GM18499 (cell line): ENCODE measurements around the gene RAD9A.

Experiments used
- ATAC-seq: cut with Tn5 transposase; IDR thresholded peaks from one replicate; pipeline ENCODE4 v1.9.1; 2021; ENCODE audit warnings: moderate number of reproducible peaks; ENCODE audit not compliant: insufficient read depth, unreplicated experiment

RAD9A gene

DNA sequence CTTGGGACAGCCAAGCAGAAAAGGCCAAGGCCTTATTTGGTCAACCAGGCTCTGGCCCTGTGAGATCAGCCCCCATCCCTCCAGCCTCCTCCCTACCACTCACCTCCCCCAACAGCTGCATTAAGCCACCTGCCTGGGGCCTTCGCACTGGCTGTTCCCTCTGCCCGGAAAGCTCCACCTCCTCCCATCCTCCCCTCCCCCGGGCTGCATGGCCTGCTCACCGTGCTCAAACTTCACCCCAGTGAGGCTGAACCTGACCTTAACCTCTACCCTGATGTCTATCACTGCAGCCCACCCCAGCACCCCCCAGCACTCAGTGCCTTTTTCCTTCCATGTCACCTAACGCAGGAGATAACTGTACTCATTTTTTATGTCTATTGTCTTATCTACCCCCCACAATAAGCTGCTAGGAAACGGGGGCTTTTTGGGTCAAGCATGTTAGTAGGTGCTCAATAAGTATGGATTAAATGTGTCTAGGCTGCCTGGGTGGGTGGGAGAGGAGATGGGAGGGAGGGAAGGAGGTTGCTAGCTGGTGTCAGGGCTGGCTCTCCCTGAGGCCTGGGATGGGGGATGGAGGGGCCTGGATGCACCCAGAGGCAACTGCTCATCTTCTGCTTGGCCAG lies 44.8 kb downstream of the RAD9A start:
- no peak for ATAC-seq

DNA sequence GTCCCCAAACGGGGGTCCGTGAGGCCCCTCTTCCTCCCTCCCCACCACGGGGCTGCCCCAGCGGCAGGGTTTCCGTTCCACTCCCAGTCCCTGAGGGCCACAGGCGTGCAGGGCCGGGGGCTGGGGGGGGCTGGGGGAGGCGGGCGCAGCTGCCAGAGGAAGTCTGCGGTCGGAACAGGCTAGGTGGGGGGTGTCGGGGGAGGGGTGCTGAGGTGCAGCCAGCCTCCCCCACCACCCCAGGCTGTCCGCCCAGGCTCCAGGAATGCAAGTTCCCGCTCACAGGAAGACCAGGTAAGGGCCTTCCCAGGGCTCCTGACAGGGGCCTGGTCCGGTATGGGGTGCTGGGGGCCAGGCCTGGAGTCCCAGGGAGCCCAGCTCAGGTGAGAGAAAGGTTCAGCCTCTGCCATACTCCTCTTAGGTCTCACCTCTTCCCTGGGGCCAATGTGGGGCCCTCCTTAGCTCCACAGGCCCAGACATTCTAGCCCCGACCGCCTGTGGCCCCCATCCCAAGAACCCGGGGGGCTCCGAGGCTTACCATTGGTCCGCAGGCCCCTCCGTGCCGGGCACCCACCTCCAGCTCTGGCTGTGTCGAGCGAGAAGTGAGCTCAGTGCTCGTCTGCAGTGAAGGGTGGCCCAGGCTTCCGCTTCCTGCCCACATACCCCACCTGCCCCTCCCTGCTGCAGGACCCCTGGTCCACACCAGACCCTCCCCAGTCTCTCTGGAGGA lies 45.5 kb downstream of the RAD9A start, which contains the start of gene PTPRCAP:
Gene PTPRCAP (minus strand): TSS at position 601 of the 727 bp plus-strand sequence. CDS start 63 bp downstream, at position 538.
- no peak for ATAC-seq

DNA sequence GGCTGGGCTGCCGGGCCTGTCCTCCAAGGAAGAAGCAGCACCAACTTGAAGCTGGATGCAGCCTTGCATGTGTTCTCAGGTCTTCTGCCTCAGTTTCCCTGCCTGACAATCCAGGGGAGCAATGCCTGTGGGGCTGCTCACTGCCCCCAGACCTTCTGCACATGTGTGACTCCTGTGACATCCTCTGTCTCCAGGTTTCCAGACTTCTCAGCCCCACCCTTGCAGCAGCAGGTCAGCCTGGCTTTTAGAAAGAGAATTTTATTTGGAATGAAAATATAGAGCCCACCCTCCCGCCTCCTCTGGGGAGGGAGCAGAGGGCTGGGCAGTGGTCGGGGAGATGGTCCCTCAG lies 46.0 kb downstream of the RAD9A start:
- no peak for ATAC-seq

DNA sequence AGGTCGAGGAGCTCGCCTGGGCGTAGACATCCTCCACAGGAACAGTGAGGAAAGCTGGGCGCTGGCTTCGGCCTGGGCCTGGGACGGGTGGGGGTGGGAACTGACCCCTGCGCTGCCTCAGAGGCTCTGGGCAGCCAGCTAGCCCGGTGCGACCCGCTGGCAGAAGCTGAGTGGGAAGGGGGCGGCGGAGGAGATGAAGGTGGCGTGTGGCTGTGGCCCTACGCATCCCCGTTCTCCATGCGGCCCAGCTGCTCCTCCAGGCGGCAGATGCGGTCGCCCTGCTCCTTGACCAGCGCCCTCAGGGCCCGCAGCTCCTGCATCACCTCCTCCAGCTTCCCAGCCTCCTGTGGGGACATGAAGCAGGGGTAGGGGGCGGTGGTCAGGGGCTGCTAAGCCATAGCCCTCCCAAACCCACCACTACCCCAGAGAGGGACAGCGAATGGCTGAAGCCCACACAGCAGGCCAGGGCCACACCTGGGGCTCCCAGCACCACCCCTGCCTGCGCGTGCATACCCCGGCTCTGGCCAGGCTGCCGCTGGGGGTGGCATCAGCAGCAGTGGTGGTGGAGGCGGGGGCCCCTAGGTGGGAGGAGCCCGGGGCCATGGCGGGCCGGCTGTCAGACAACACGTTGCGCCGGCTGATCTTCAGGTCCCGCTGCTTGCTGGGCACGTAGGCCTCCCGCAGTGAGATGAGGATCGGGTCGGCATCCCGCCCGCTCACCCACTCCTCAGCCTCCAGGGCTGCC lies 46.5 kb downstream of the RAD9A start:
- no peak for ATAC-seq

DNA sequence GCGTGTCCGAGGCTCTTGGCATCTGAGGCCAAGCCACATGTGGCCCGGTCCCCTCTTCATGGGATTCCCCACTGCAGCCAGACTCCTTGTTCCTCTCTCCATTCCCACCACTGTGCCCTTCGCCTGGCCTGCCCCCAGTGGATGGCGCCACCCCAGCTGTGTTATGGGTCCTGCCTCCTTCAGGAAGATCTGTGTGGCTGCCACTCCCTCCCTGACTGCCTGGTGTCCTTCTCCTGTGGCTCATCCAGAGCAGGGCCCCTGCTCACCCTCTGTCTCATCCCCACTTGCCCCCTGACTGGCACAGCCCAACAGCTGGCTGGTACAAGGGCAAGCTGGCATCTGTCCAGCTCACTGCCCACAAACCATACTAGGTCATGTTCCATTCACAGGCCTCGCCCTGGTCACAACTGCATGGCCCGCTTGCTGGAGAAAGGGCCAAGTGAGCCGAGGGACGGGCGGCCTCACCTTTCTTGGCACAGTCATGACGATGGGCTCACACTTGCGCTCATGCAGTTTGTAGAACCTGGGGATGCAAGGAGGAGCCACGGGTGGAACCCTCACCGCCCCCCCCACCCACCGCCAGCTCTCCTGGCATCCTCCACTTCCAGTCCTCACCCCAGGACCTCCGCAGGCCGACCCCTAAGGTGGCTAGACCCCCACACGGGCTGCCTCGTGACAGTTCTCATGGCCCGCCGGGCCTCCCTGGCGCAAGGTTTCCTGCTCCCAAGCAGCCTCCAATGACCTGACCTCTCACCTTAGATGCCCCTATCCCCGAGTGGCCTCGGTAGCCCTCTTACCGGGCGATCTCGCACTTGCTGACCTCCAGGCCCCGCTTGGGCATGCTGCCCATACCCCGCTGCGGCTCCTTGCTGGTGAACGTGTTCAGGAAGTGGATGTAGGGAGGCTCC lies 47.8 kb downstream of the RAD9A start:
- no peak for ATAC-seq

DNA sequence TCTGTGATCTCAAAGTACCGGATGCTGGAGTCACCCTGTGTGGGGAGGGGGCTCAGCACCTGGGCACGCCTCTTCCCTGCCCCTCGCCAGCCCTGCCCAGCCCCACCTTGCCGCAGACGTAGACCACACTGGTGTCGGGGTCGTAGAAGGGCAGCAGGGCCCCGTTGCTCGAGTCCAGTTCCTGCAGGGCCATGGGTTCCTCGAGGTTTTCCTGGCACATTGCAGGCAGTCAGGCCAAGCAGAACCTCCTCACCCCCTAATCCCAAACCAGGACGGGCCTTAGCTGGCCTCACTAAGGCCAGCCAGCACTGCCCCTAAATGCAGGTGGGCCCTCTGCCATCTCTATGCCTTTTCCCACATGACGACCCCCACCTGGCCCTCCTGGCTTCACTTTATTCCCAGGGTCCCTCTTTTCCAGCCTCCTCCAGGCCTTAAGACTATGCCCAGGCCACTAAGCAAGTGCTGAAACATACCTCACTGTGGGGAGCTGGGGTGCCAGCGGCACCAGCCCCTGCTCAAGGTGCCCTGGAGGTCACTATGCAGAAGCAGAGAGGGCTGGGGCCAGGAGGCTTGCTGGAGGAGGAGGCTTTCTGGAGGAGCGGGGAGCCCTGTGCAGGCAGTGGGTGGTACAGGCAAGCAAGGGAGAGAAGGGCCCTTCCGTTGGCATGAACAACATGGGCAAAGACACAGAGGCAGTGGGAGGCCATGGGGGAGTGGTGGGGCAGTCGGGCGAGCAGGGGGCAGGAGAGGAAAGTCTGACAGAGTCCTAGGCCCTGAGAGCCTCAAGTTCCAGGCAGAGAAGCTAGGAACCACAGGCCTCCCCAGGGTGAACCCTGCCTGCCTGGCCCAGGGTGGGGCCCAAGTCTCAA lies 48.7 kb downstream of the RAD9A start:
- ATAC-seq, result no peak

DNA sequence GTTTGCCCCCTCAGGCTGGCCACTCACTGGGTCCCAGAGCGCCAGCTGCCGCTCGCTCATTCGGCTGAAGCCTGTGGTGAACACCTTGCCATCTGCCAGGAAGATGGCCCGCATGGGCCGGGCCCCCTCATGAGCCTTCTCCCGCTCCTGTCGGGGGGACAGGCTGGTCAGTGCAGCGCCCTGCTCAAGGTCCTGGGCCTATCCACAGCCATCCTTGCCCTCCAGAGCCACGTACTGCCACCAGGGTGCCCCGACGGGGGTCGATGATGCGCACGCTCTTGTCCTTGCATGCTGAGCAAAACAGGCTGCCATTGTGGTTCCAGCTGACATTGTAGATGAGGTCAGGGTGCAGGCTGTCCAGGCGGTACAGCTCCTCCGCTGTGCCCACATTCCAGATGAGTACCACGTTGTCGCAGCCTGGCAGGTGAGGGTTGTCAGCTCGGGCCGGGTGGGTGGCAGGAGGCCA lies 49.3 kb downstream of the RAD9A start:
- no peak for ATAC-seq

DNA sequence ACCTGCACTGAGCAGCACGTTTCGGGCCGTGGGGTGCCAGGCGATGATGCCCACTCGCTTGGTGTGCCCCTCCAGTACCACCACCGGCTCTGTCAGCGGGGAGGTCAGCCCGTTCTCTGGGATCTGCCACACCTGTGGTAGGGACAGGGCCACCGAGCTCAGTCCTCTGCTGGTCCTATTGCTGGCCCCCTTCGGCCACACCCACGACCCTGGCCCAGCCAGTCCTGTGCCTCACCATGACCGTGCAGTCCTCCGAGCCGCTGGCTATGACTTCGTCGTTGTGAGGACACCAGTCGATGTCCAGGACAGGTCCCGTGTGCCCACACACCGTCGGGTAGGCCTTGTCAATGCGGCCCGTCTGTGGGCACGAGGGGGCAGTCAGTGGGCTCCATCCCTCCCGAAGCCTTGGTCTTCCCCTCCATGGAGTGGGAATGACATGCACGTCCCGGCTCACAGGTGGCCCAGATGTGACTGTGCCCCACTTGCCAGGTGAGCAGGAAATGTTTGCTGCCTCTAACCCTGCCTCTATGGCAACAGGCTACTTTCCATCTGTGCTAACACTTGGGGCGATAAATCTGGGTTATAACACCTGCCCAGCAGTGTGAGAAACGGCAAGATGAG lies 50.1 kb downstream of the RAD9A start:
- ATAC-seq, result no peak

DNA sequence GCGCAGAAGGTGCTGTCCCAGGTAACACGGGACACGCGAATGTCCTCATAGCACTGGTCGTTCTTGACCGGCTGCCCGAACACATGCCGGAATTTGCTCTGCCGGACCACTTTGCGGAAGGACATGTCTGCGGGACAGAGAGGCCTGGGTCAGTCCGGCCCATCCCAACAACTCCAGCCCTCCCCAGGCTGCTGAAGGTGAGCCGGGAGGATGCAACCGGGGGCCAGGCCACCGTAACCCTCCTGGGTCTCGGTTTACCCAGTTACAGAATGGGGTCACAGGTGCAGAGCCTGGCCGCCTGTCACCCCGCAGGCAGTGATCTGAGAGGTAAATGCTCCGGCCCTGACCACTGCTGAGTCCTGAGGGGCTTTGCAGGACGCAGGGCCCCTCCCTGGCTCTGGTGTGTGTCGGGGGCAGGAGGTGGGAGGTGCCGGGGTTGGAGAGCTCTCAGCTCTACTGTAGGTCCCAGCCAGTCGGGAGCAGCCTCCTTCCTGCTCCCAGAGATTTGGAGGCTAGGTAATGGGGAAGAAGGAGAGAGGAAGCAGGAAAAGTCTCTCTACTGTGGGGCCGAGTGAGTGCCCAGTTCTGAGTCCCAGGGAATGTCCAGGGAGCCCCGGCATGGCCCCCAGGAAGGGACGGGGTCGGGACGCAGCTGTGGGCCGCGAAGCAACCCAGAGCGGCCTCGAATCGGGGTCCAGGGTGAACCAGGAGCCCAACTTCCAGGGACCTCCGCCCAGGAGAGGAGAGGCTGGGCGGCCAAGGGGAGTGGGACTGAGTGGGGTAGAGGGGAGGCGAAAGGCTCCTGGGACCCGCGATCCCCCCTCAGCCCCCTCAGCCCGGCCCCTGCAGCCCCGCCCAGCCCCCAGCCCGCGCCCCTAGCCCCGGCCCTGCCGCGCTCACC lies 51.0 kb downstream of the RAD9A start:
- ATAC-seq, result no peak

DNA sequence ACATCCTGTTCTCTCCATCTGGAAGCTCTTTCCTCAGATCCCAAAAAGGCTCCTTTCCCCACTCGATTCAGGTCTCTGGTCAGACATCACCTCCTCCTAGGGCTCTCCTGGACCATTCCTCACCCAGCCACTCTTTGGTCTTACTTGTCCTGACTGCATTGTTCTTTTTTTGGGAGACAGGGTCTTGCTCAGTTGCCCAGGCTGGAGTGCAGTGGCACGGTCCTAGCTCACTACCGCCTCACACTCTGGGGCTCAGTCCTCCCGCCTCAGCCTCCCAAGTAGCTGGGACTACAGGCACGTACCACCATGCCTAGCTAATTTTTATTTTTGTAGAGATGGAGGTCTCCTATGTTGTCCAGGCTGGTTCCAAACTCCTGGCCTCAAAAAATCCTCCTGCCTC lies 53.7 kb downstream of the RAD9A start:
- ATAC-seq, result no peak
